GM21825 (cell line): ENCODE results near the gene CYP2A13.
"Not testable (repeated sequence)": the region's sequence is repeated elsewhere in the genome, so short reads cannot be mapped to it uniquely, and the experiment has no call there.

ENCODE experiments used
- ATAC-seq: cut with Tn5 transposase; IDR thresholded peaks from one replicate; pipeline ENCODE4 v1.9.1; 2021; ENCODE audit warnings: mild to moderate bottlenecking, moderate library complexity; ENCODE audit not compliant: unreplicated experiment

Gene CYP2A13

GRCh38 chr19:41116261-41116660 is 28.0 kb downstream of the CYP2A13 start:
- no peak for ATAC-seq

GRCh38 chr19:41120929-41121911 is 33.0 kb downstream of the CYP2A13 start:
- ATAC-seq: not testable (repeated sequence)

- ATAC-seq: not testable (repeated sequence)
Observed at GRCh38 chr19:41122846-41123245, 34.6 kb downstream of the CYP2A13 start.

- no peak for ATAC-seq
Observed at GRCh38 chr19:41123716-41124294, 35.6 kb downstream of the CYP2A13 start.

GRCh38 chr19:41126765-41127203 is 38.5 kb downstream of the CYP2A13 start:
- ATAC-seq: not testable (repeated sequence)

GRCh38 chr19:41127362-41127761 is 39.1 kb downstream of the CYP2A13 start:
- not testable (repeated sequence) for ATAC-seq

GRCh38 chr19:41127801-41128300 is 39.6 kb downstream of the CYP2A13 start:
- not testable (repeated sequence) for ATAC-seq

GRCh38 chr19:41128692-41129091 is 40.4 kb downstream of the CYP2A13 start:
- no peak for ATAC-seq

- ATAC-seq: no peak
Observed at GRCh38 chr19:41131186-41131585, 42.9 kb downstream of the CYP2A13 start.

GRCh38 chr19:41133260-41133659 is 45.0 kb downstream of the CYP2A13 start:
- no peak for ATAC-seq

- no peak for ATAC-seq
Observed at GRCh38 chr19:41134616-41135015, 46.4 kb downstream of the CYP2A13 start.

- ATAC-seq: not testable (repeated sequence)
Observed at GRCh38 chr19:41135390-41136384, 47.4 kb downstream of the CYP2A13 start.

- no peak for ATAC-seq
Observed at GRCh38 chr19:41136636-41137455, 48.6 kb downstream of the CYP2A13 start.

GRCh38 chr19:41144403-41144802 is 56.2 kb downstream of the CYP2A13 start:
- no peak for ATAC-seq
